Thoracic aorta (tissue), 2 donors: ENCODE data around the gene TRMT13. TPM values are rescaled to one million over a fixed set of nuclear protein-coding genes. Genes with fewer than 3 reads are reported as not detected.

ENCODE experiments used
- ATAC-seq: fragments of 150-250 bp; one replicate; pipeline ENCODE4 v1.8.0; 2017; ENCODE audit warnings: low read depth; ENCODE audit not compliant: insufficient number of reproducible peaks, low FRiP score
- DNase-seq: peaks from one replicate; pipeline ENCODE4 v3.0.0-alpha.2; 2020; ENCODE audit warnings: low spot score
- H3K27ac ChIP-seq, 2 donors: fragments of 200-600 bp; sonication (generic); 1 replicate in 1 of 2; 2 replicates in 1 of 2; pipeline ENCODE4 v1.5.1; 2016; ENCODE audit warnings: mild to moderate bottlenecking in 2 of 2, moderate library complexity in 2 of 2
- H3K27me3 ChIP-seq: fragments of 200-600 bp; sonication (generic); replicated peaks from 2 replicates; pipeline ENCODE4 v1.6.0; 2016; ENCODE audit warnings: mild to moderate bottlenecking; ENCODE audit not compliant: insufficient read depth
- H3K36me3 ChIP-seq: fragments of 200-600 bp; sonication (generic); one replicate; pipeline ENCODE4 v1.5.1; 2016
- H3K4me1 ChIP-seq, 2 donors: fragments of 200-600 bp; sonication (generic); 1 replicate in 1 of 2; 2 replicates in 1 of 2; pipeline versions ENCODE4 v1.5.1 to v1.6.0; 2016; ENCODE audit warnings: low read depth in 2 of 2, mild to moderate bottlenecking in 1 of 2; ENCODE audit not compliant: control insufficient read depth in 1 of 2
- H3K4me3 ChIP-seq: fragments of 200-600 bp; sonication (generic); 2 replicates; pipeline ENCODE4 v1.5.1; 2016; ENCODE audit warnings: mild to moderate bottlenecking
- H3K9me3 ChIP-seq: fragments of 200-600 bp; sonication (generic); 2 replicates; pipeline ENCODE4 v1.5.1; 2016
- total RNA-seq, 2 donors: library from RNA; depleted of rRNA; stranded (reverse); fragments of >200 nt; gene quantifications; one replicate each; pipeline versions ENCODE4 v1.1.0 to v1.2.3, GENCODE V29; 2016
- TF ChIP-seq, protein P1 (sequence below): fragments of 200-600 bp; sonication (generic); IDR thresholded peaks from one replicate; pipeline ENCODE4 v1.5.1; 2019; ENCODE audit warnings: antibody characterized with exemption

TRMT13 gene
- total RNA-seq, 2 donors from 2014 or later, result 11.4 to 11.7 TPM

DNA sequence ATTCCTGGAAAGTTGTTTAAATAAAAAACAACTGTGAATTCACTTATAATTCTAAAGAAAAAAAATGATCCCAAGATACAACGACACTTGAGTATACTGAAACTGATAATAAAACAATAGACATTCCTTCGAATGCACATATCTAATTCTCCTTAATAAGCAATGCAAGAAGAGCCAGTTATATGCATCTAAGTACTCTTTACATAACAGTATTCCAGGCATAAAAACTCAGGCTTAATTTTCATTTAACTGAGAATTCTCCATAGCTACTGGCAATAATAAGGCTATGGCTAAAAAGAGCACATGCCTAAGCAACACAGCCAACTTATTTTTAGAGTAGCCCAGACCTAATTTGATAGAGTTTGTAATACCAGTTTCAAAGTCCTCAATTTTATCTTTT, 31.4 kb upstream of the TRMT13 start:
- TF ChIP-seq, protein P1, sequence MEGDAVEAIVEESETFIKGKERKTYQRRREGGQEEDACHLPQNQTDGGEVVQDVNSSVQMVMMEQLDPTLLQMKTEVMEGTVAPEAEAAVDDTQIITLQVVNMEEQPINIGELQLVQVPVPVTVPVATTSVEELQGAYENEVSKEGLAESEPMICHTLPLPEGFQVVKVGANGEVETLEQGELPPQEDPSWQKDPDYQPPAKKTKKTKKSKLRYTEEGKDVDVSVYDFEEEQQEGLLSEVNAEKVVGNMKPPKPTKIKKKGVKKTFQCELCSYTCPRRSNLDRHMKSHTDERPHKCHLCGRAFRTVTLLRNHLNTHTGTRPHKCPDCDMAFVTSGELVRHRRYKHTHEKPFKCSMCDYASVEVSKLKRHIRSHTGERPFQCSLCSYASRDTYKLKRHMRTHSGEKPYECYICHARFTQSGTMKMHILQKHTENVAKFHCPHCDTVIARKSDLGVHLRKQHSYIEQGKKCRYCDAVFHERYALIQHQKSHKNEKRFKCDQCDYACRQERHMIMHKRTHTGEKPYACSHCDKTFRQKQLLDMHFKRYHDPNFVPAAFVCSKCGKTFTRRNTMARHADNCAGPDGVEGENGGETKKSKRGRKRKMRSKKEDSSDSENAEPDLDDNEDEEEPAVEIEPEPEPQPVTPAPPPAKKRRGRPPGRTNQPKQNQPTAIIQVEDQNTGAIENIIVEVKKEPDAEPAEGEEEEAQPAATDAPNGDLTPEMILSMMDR, result no peak
- Histone ChIP-seq H3K27me3 (no peaks in the 10 kb centered on the region), H3K4me1 (no peaks in the 10 kb centered on the region), H3K4me3 (no peak overlapping the region), H3K9me3 (no peaks in the 10 kb centered on the region), H3K36me3 (no peaks in the 10 kb centered on the region), H3K27ac (no peak overlapping the region)
- no peak for ATAC-seq
- DNase-seq, result no peak

DNA sequence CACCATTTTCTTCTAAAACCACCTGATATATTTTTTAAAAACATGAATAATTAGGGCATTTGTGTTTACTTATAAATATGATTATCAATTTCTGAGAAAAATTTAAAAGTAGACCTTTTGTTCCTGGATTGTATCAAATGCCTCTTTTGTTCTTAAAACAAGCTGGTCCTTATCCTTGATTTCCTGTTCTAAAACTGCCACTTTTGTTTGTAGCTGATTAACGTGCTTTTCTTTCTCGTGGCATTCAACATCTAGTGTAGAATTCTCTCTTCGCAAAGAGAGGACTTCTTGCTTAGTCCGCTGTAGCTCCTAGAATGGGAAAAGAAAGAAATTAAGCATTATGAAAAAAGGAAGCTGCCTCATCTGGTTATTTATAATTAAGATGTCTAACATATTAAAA, 25.3 kb upstream of the TRMT13 start:
- no peak overlapping the region for H3K4me3 ChIP-seq
- no peaks in the 10 kb centered on the region for H3K9me3 ChIP-seq
- no peak for DNase-seq
- no peaks in the 10 kb centered on the region for H3K4me1 ChIP-seq
- ATAC-seq, result no peak
- TF ChIP-seq, protein P1, result no peak
- no peaks in the 10 kb centered on the region for H3K36me3 ChIP-seq
- no peaks in the 10 kb centered on the region for H3K27me3 ChIP-seq
- no peak overlapping the region for H3K27ac ChIP-seq

DNA sequence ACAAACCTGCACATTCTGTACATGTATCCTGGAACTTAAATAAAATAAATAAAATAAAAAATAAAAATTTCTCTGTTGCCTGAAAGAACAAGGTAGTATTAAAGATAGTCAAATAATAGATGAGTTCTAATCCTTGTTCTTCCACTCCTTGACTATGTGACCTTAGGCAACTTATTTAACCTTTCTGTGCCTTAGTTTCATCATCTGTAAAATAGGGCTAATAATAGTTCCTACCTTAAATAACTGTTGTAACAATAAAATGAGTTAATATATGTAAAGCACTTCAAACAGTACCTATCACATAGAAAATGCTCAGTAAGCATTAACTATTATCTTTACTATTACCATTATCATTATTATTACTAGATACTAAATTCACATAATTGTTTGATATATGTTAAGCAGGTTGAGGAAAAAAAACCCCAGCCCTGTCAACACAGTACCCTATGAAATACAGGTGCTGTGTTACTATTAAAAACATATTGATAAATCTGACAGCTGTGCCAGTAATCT, 23.4 kb upstream of the TRMT13 start:
- Histone ChIP-seq H3K9me3 (no peaks in the 10 kb centered on the region), H3K4me1 (no peaks in the 10 kb centered on the region), H3K4me3 (no peak overlapping the region), H3K36me3 (no peaks in the 10 kb centered on the region), H3K27ac (no peak overlapping the region), H3K27me3 (no peaks in the 10 kb centered on the region)
- DNase-seq, result no peak
- TF ChIP-seq, protein P1, result no peak
- ATAC-seq, result no peak

DNA sequence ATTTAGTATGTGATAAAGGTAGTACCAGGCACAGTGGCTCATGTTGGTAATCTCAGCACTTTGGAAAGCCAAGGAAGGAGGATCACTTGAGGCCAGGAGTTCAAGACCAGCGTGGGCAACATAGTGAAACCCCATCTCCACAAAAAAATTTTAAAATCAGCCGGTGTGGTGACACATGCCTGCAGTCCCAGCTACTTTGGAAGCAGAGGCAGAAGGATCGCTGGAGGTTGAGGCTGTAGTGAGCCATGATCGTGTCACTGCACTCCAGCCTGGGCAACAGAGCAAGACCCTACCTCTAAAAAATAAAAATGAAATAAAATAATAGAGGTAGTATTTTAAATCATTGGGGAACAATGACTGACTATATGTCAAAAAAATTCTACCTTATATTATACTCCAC, 17.4 kb upstream of the TRMT13 start:
- TF ChIP-seq, protein P1, result no peak
- Histone ChIP-seq H3K27ac (no peak overlapping the region), H3K27me3 (no peaks in the 10 kb centered on the region), H3K9me3 (no peaks in the 10 kb centered on the region), H3K4me1 (no peaks in the 10 kb centered on the region), H3K36me3 (peaks cover 9% of the 10 kb centered on the region), H3K4me3 (no peak overlapping the region)
- ATAC-seq (no peak), DNase-seq (no peak)

DNA sequence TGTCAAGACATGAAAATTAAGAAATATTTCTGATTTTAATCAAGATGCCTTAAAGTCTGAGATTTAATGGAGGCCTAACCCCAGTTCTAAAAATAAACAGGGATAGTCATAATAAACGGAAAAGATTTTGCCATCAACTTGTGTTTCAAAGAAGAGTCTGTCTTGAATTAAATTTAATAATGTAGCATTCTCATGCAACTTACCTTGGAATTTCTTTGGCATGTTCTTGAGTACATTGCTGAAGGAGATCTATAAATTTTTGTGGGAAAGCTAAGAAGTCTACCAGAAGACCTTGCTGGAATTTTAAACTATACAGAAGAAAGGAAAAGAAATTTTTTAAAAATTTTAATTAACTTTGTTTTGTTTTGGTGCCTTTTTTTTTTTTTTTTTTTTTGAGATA, 10.8 kb upstream of the TRMT13 start:
- H3K4me1 ChIP-seq, result no peaks in the 10 kb centered on the region
- no peak overlapping the region for H3K27ac ChIP-seq
- no peaks in the 10 kb centered on the region for H3K27me3 ChIP-seq
- no peaks in the 10 kb centered on the region for H3K9me3 ChIP-seq
- DNase-seq (no peak), ATAC-seq (no peak)
- no peak overlapping the region for H3K4me3 ChIP-seq
- TF ChIP-seq, protein P1, result no peak
- peaks cover 9% of the 10 kb centered on the region for H3K36me3 ChIP-seq
